GM12865 (cell line): Measurements from ENCODE around the gene TLE6.
"Not testable (repeated sequence)": the region's sequence is repeated elsewhere in the genome, so short reads cannot be mapped to it uniquely, and the experiment has no call there.

Experiments used
- DNase-seq: peaks from one replicate; pipeline ENCODE4 v3.0.0; 2010; ENCODE audit warnings: low read depth
- H3K4me3 ChIP-seq: 2 replicates; pipeline ENCODE4 v1.5.1; 2011; ENCODE audit warnings: mild to moderate bottlenecking, low read depth, low read length, control low read depth
- TF ChIP-seq, protein P1 (sequence below): IDR thresholded peaks from 2 replicates; pipeline ENCODE4 v1.5.1; 2011; ENCODE audit warnings: low read length, control low read depth, low read depth, inconsistent platforms; ENCODE audit not compliant: insufficient read depth; ENCODE audit errors: missing control alignments

The TLE6 gene

DNA sequence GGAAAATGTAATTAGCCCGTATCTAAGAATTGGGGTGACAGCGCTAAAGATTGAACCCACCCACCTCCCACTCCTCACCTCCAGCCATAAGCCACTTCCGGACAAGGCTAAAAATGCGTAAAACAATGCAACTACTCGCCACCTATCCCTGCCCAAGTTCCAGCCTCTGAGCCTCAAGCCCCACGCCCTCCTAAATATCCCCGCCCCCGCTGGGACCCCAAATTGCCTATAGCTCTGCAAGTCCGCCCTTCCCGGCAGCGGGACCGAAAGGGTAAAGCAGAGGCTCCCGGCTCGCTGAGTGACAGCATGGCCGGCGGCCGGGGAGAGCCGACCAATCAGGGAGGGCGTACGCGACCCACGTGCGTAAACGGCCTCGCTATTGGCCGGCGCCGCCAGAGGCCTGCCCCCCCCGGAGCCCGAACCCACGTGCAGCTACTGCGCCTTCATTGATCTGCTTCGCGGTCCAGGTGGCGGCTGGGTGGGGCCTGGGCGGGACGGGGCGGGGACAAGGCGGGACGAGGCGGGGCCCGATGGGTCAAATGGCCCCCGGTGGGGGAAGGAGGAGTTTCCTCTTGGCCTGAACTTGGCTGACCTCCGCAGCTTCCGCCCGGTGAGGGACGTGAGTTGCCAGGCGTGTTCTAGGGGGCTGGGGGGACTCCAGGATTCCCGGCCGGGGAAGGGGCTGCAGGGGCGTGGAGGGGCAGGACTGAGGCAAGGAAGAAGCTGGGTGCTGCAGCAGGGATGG lies at the start of gene TLE6:
Gene TLE6, plus strand, starts transcription at position 564 of the 745 bp plus-strand sequence. CDS start 670 bp downstream, outside the sequence.
- peak within 1 kb of the TSS; percentile 87 for H3K4me3 ChIP-seq
- DNase-seq, result peak; percentile 99
- TF ChIP-seq, protein P1, sequence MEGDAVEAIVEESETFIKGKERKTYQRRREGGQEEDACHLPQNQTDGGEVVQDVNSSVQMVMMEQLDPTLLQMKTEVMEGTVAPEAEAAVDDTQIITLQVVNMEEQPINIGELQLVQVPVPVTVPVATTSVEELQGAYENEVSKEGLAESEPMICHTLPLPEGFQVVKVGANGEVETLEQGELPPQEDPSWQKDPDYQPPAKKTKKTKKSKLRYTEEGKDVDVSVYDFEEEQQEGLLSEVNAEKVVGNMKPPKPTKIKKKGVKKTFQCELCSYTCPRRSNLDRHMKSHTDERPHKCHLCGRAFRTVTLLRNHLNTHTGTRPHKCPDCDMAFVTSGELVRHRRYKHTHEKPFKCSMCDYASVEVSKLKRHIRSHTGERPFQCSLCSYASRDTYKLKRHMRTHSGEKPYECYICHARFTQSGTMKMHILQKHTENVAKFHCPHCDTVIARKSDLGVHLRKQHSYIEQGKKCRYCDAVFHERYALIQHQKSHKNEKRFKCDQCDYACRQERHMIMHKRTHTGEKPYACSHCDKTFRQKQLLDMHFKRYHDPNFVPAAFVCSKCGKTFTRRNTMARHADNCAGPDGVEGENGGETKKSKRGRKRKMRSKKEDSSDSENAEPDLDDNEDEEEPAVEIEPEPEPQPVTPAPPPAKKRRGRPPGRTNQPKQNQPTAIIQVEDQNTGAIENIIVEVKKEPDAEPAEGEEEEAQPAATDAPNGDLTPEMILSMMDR, result no peak

DNA sequence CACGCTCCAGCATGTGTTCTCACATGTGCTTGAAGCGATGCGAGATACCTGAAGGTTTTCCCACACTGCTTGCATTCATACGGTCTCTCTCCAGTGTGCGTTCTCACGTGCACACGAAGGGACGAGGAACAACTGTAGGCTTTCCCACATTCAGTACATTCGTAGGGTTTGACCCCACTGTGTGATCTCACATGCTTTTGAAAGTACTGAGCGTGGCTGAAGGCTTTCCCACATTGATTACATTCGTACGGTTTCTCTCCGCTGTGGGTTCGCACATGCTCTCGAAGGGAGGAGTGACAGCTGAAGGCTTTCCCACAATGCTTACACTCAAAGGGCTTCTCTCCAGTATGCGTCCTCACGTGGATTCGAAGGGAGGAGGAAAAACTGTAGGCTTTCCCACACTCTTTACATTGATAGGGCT lies 43.9 kb upstream of the TLE6 start:
- H3K4me3 ChIP-seq, result no peak overlapping the region

DNA sequence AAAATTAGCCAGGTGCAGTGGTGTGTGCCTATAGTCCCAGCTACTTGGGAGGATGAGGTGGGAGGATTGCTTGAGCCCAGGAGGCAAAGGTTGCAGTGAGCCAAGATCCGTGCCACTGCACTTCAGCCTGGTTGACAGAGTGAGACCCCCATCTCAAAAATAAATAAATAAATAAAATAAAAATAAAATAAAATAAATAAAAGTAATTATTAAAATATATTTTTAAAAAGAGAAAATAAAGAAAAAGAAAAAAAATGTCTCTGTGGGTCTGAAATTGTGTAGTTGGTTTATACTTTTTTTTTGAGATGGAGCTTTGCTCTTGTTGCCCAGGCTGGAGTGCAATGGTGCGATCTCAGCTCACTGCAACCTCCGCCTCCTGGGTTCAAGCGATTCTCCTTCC lies 41.5 kb upstream of the TLE6 start:
- DNase-seq, H3K4me3 ChIP-seq: not testable (repeated sequence)

More for the DNA sequence above, 43.9 kb upstream of the TLE6 start:
- TF ChIP-seq, protein P1, result no peak
- no peak for DNase-seq

DNA sequence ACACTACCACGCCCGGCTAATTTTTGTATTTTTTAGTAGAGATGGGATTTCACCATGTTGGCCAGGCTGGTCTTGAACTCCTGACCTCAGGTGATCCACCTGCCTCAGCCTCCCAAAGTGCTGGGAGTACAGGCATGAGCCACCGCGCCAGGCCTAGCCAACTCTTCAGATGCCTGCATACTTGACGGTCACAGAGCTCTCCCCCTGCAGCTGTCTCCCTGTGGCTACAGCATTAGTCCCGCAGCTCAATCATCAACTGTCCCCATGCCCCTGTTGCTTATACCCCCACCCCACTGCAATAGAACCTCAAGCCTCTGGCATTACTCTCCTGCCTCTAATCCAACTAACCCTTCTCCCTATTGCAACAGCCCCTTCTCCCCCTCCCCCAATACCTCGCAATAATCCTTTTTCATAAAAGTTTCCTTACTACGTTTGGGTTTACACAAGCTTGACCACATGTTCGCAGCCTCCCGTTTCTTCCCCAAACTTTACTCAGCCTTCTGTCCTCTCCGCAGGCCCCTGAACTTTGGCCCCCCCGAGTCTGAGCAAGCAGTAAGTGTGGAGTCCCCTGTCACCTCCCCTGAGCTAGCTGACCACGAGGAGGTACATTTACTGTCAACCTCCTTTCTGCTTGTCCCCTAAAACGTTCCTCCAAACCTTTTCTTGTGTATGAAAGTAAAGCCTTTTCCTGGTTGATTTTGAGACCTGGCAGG lies 34.3 kb upstream of the TLE6 start:
- no peak for DNase-seq
- H3K4me3 ChIP-seq, result no peak overlapping the region
- TF ChIP-seq, protein P1, result no peak

DNA sequence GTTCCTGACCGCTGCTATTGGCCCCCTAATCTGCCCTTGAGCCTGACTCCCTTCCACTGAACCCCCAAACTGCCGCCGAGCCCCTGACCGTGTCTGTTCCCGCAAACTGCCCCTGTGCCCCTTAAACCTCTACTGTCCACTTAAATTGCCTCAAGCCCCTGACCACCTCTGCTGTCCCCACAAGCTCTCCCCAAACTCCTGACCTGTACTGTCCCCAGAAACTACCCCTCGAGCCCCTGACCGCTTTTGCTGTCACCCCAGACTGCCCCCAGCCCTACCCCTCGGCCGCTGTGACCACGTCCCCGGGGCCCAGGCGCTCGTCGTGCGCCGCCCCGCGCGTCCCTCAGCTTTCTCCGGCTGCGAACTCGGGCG lies 33.0 kb upstream of the TLE6 start:
- DNase-seq, result no peak
- peak overlapping the region; percentile 70 for H3K4me3 ChIP-seq
- TF ChIP-seq, protein P1, result no peak

DNA sequence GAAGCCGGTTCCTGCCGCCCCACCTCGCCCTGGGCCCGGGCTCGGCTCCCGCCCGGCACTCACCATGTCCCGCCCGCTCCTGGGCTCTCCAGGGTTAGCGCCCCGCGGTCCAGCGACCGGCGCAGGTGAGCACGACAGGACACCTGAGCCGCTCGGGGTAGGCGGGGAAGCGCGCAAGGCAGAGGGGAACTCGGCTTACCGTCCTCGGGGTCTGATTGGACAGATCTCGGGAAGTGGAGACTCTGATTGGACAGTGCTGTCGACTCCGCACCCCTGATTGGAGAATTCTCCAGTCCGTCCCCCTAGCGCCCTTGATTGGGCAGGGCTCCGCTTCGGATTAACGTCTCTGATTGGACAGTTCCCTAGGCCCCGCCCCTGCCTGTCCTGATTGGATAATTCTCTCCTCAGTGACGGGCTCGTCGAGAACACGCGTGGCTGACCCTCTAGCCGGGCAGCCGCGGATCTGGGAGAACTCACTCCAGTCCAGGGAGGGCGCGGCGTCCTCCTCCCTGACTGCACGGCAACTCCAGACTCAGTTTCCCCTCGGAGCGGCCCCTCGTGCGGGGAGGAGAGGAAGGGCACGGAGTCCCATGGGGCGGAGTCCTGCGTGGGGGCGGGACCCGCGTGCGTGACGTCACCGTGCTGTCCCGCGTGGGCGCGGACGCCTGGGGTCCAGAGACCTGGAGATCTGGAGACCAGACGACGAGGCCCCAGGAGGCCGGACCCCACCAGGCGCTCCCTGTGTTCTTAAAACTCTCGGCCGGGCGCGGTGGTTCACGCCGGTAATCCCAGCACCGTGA lies 32.4 kb upstream of the TLE6 start, which contains the start of gene ZNF77:
Gene ZNF77, minus strand, starts transcription at position 197 of the 800 bp plus-strand sequence. Its CDS starts 131 bp downstream, at position 66.
- peak; percentile 98 for DNase-seq
- TF ChIP-seq, protein P1, result no peak
- peak within 1 kb of the TSS; percentile 70 for H3K4me3 ChIP-seq

- TF ChIP-seq, protein P1, result no peak
- no peak for DNase-seq
- peak overlapping the region; percentile 70 for H3K4me3 ChIP-seq
These were observed 31.7 kb upstream of the TLE6 start for GRCh38 chr19:2945575-2946184.
